GM12873 (cell line): ENCODE data around the gene NSUN7.
A peak's percentile ranks its signal among the peaks of the same experiment; 100 is the strongest.

Source experiments
- CTCF ChIP-seq: IDR thresholded peaks from 2 replicates; pipeline ENCODE4 v1.5.1; 2012; ENCODE audit warnings: low read depth, mild to moderate bottlenecking, moderate library complexity, low read length, control low read depth; ENCODE audit not compliant: insufficient read depth; ENCODE audit errors: missing control alignments

The NSUN7 gene

GRCh38 chr4:40831146-40831907 is 81.6 kb downstream of the NSUN7 start:
- no peak for TF ChIP-seq CTCF

- no peak for TF ChIP-seq CTCF
Observed at GRCh38 chr4:40832175-40832574, 82.4 kb downstream of the NSUN7 start.

- TF ChIP-seq CTCF = no peak
Observed at GRCh38 chr4:40833212-40833611, 83.5 kb downstream of the NSUN7 start.

GRCh38 chr4:40837094-40837870 is 87.5 kb downstream of the NSUN7 start:
- no peak for TF ChIP-seq CTCF

GRCh38 chr4:40838742-40839141 is 89.0 kb downstream of the NSUN7 start:
- TF ChIP-seq CTCF = peak; percentile 24

GRCh38 chr4:40840255-40840984 is 90.7 kb downstream of the NSUN7 start:
- TF ChIP-seq CTCF = no peak
